Vagina (tissue), 2 donors: ENCODE measurements around the gene TTK. TPM values are rescaled to one million over a fixed set of nuclear protein-coding genes. Genes with fewer than 3 reads are reported as not detected.

Source experiments
- DNase-seq, 2 donors: peaks; one replicate each; pipeline ENCODE4 v3.0.0-alpha.2; 2017; ENCODE audit errors: extremely low spot score in 2 of 2
- H3K27ac ChIP-seq: fragments of 200-600 bp; sonication (generic); one replicate; pipeline ENCODE4 v1.5.1; 2019
- H3K27me3 ChIP-seq: fragments of 200-600 bp; sonication (generic); one replicate; pipeline ENCODE4 v1.5.1; 2019
- H3K36me3 ChIP-seq, 2 donors: fragments of 200-600 bp; sonication (generic); one replicate each; pipeline ENCODE4 v1.5.1; 2017 to 2019
- H3K4me1 ChIP-seq: fragments of 200-600 bp; sonication (generic); one replicate; pipeline ENCODE4 v1.5.1; 2019
- H3K4me3 ChIP-seq, 2 donors: fragments of 200-600 bp; sonication (generic); 1 replicate in 1 of 2; 2 replicates in 1 of 2; pipeline ENCODE4 v1.5.1; 2016 to 2019
- H3K9me3 ChIP-seq: fragments of 200-600 bp; sonication (generic); one replicate; pipeline ENCODE4 v1.5.1; 2019
- CTCF ChIP-seq, 3 experiments: fragments of 450-650 bp in 2 of 3; fragments of 200-600 bp in 1 of 3; sonication (generic) in 1 of 3; IDR thresholded peaks; one replicate each; pipeline ENCODE4 v1.5.1; 2017 to 2019; ENCODE audit warnings: antibody characterized with exemption in 3 of 3, mild to moderate bottlenecking in 2 of 3, moderate library complexity in 2 of 3
- POLR2A ChIP-seq, 2 donors: fragments of 450-650 bp; IDR thresholded peaks; one replicate each; pipeline ENCODE4 v1.6.1; 2017; ENCODE audit warnings: antibody characterized with exemption in 2 of 2, mild to moderate bottlenecking in 2 of 2, moderate library complexity in 2 of 2
- POLR2AphosphoS5 ChIP-seq, 2 donors: sonication (generic); formaldehyde crosslinking; IDR thresholded peaks; one replicate each; pipeline ENCODE4 v1.9.0; 2017; ENCODE audit warnings: antibody characterized with exemption in 2 of 2, mild to moderate bottlenecking in 2 of 2, low read depth in 1 of 2; ENCODE audit not compliant: insufficient read depth in 1 of 2
- intact Hi-C: fragments of 100-400 bp; cut with DNase I; formaldehyde crosslinking; loops from one replicate; pipeline ENCODE4 v1.15.1; 2023
- total RNA-seq: library from RNA; depleted of rRNA; stranded (reverse); fragments of >200 nt; gene quantifications from one replicate; pipeline ENCODE4 v1.2.3, GENCODE V29; 2016

TTK gene
- total RNA-seq, 1 donor from 2014 or later, result 2.5 TPM

DNA sequence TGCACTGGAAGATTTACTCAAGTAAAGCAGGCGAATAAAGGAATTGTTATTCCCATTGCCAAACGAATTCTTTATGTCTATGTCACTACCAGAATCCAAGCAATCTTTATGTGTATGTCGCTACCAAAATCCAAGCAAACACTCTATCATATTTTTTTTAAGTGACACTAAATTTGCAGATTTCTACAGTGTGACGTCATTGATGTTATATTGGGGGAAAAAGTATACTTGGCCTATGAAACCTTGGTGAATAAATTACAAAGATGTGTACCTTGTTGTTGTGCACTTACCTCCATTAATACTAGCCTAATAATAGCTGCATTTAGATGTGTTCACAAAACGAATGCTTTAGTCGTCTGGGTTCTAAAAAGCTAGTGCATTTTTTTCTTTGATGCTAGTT is 957 bp downstream of the TTK start:
- intact Hi-C loops, result no loop called here
- Histone ChIP-seq H3K27ac (no peak overlapping the region), H3K9me3 (no peaks in the 10 kb centered on the region), H3K4me1 (peaks cover 9% of the 10 kb centered on the region), H3K4me3 (no peak overlapping the region), H3K27me3 (no peaks in the 10 kb centered on the region), H3K36me3 (no peaks in the 10 kb centered on the region)
- TF ChIP-seq CTCF (IDR thresholded peaks at IDR 0.05) (no peak), POLR2A (IDR thresholded peaks at IDR 0.05) (no peak), POLR2AphosphoS5 (IDR thresholded peaks at IDR 0.05; ENCODE audit: insufficient read depth in 1 of 2, low read depth in 1 of 2) (no peak)
- no peak for DNase-seq

DNA sequence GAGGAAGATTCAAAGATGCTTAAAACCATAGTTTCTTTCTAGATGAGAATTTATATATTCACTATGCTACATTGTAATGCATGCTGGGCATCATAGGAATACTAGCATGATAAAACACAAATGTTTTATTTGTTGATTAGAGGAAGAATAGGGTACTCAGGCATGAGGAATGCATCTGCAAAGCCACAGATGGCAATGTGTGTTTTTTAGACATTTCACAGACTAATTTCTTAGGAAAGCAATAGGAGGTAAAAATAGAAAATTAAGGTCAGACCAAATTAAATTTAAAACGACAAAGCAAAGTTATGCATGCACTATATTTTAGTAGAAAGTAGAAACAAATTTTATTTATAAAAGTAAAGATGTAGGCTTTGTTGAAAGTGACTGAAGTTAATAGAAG is 2.1 kb downstream of the TTK start:
- no peaks in the 10 kb centered on the region for H3K36me3 ChIP-seq
- H3K4me3 ChIP-seq, result no peak overlapping the region
- H3K27me3 ChIP-seq, result no peaks in the 10 kb centered on the region
- intact Hi-C loops, result no loop called here
- no peak for TF ChIP-seq POLR2A (IDR thresholded peaks at IDR 0.05)
- no peak for TF ChIP-seq POLR2AphosphoS5 (IDR thresholded peaks at IDR 0.05; ENCODE audit: insufficient read depth in 1 of 2, low read depth in 1 of 2)
- TF ChIP-seq CTCF (IDR thresholded peaks at IDR 0.05), result no peak
- no peak overlapping the region for H3K27ac ChIP-seq
- DNase-seq, result no peak
- no peaks in the 10 kb centered on the region for H3K9me3 ChIP-seq
- H3K4me1 ChIP-seq, result peaks cover 9% of the 10 kb centered on the region

GRCh38 chr6:80009531-80009930 is 5.1 kb downstream of the TTK start:
- peaks cover 8% of the 10 kb centered on the region for H3K4me1 ChIP-seq
- H3K27me3 ChIP-seq, result no peaks in the 10 kb centered on the region
- no peak for TF ChIP-seq POLR2A (IDR thresholded peaks at IDR 0.05)
- TF ChIP-seq POLR2AphosphoS5 (IDR thresholded peaks at IDR 0.05; ENCODE audit: insufficient read depth in 1 of 2, low read depth in 1 of 2), result no peak
- TF ChIP-seq CTCF (IDR thresholded peaks at IDR 0.05), result no peak
- no peaks in the 10 kb centered on the region for H3K36me3 ChIP-seq
- no peak overlapping the region for H3K27ac ChIP-seq
- no peak overlapping the region for H3K4me3 ChIP-seq
- intact Hi-C loops, result no loop called here
- no peaks in the 10 kb centered on the region for H3K9me3 ChIP-seq
- no peak for DNase-seq

GRCh38 chr6:80010288-80010687 is 5.8 kb downstream of the TTK start:
- H3K4me3 ChIP-seq, result no peak overlapping the region
- H3K9me3 ChIP-seq, result no peaks in the 10 kb centered on the region
- TF ChIP-seq POLR2A (IDR thresholded peaks at IDR 0.05) (no peak), CTCF (IDR thresholded peaks at IDR 0.05) (no peak)
- intact Hi-C loops, result no loop called here
- H3K27me3 ChIP-seq, result no peaks in the 10 kb centered on the region
- H3K36me3 ChIP-seq, result no peaks in the 10 kb centered on the region
- no peak for DNase-seq
- H3K27ac ChIP-seq, result no peak overlapping the region
- peaks cover under 1% of the 10 kb centered on the region for H3K4me1 ChIP-seq

- no peaks in the 10 kb centered on the region for H3K36me3 ChIP-seq
- no peak for DNase-seq
- intact Hi-C loops, result no loop called here
- no peaks in the 10 kb centered on the region for H3K27me3 ChIP-seq
- H3K27ac ChIP-seq, result no peak overlapping the region
- no peaks in the 10 kb centered on the region for H3K9me3 ChIP-seq
- H3K4me1 ChIP-seq, result no peaks in the 10 kb centered on the region
- H3K4me3 ChIP-seq, result no peak overlapping the region
- no peak for TF ChIP-seq POLR2A (IDR thresholded peaks at IDR 0.05)
- no peak for TF ChIP-seq CTCF (IDR thresholded peaks at IDR 0.05)
- no peak for TF ChIP-seq POLR2AphosphoS5 (IDR thresholded peaks at IDR 0.05; ENCODE audit: insufficient read depth in 1 of 2, low read depth in 1 of 2)
Observed at GRCh38 chr6:80015839-80016435, 11.5 kb downstream of the TTK start.
